MCF 10A (cell line): ENCODE data around the gene MATK. TPM values are rescaled to one million over a fixed set of nuclear protein-coding genes. Genes with fewer than 3 reads are reported as not detected.

Source experiments
- BruUV-seq: library from RNA; stranded (reverse); fragments of 400-500 nt; replicated peaks from 2 replicates; lab custom pipeline; 2021; lab: Mats Ljungman, UMichigan
- CTCF ChIA-PET: fragments of 300-600 bp; sonication (Branson Sonifier 250); formaldehyde crosslinking; extraction: SDS; loops from one replicate; lab custom pipeline; 2021; ENCODE audit warnings: antibody characterized with exemption, inconsistent platforms; lab: Yijun Ruan, JAX
- POLR2A ChIA-PET: fragments of 300-600, 350-650 bp; sonication (Branson Sonifier 250); formaldehyde crosslinking; extraction: SDS; loops from one replicate; lab custom pipeline; 2020; ENCODE audit warnings: antibody characterized with exemption, inconsistent platforms; lab: Yijun Ruan, JAX
- DNase-seq: peaks from one replicate; pipeline ENCODE4 v3.0.0-alpha.2; 2018; ENCODE audit not compliant: unreplicated experiment
- H3K27ac Mint-ChIP-seq: one replicate; pipeline ENCODE4 v1.8.0; 2022; ENCODE audit warnings: mild to moderate bottlenecking, low read depth, mixed read lengths; ENCODE audit not compliant: unreplicated experiment
- H3K27me3 Mint-ChIP-seq: one replicate; pipeline ENCODE4 v1.8.0; 2022; ENCODE audit warnings: mixed read lengths; ENCODE audit not compliant: insufficient read depth, unreplicated experiment
- H3K36me3 Mint-ChIP-seq: one replicate; pipeline ENCODE4 v1.8.0; 2022; ENCODE audit warnings: mild to moderate bottlenecking, moderate library complexity, mixed read lengths; ENCODE audit not compliant: insufficient read depth, unreplicated experiment
- H3K4me1 Mint-ChIP-seq: one replicate; pipeline ENCODE4 v1.8.0; 2022; ENCODE audit warnings: mixed read lengths; ENCODE audit not compliant: insufficient read depth, unreplicated experiment
- H3K4me3 Mint-ChIP-seq: one replicate; pipeline ENCODE4 v1.8.0; 2022; ENCODE audit warnings: mild to moderate bottlenecking, moderate library complexity, mixed read lengths; ENCODE audit not compliant: unreplicated experiment
- H3K9me3 Mint-ChIP-seq: one replicate; pipeline ENCODE4 v1.8.0; 2022; ENCODE audit warnings: mixed read lengths; ENCODE audit not compliant: unreplicated experiment
- intact Hi-C: fragments of 100-400 bp; cut with micrococcal nuclease; formaldehyde crosslinking; loops from 2 replicates; pipeline ENCODE4 v1.14.1; 2022
- total RNA-seq: library from RNA; stranded (reverse); gene quantifications from 2 replicates; pipeline ENCODE4 v1.2.3, GENCODE V29; 2022
- TF ChIP-seq, protein P1 (sequence below): fragments of 200-600 bp; IDR thresholded peaks from one replicate; pipeline ENCODE4 v1.8.0; 2022; ENCODE audit warnings: antibody characterized with exemption, mild to moderate bottlenecking; ENCODE audit not compliant: unreplicated experiment

Gene MATK
- total RNA-seq, 1 experiment from 2014 or later: not detected

- Mint-ChIP-seq H3K36me3 (no peaks in the 10 kb centered on the region), H3K9me3 (no peaks in the 10 kb centered on the region), H3K27me3 (peaks cover 11% of the 10 kb centered on the region), H3K4me1 (no peaks in the 10 kb centered on the region), H3K4me3 (no peak overlapping the region), H3K27ac (no peak overlapping the region)
- no TSS peak for BruUV-seq
- intact Hi-C loops: no loop called here
- DNase-seq: no peak
- TF ChIP-seq, protein P1, sequence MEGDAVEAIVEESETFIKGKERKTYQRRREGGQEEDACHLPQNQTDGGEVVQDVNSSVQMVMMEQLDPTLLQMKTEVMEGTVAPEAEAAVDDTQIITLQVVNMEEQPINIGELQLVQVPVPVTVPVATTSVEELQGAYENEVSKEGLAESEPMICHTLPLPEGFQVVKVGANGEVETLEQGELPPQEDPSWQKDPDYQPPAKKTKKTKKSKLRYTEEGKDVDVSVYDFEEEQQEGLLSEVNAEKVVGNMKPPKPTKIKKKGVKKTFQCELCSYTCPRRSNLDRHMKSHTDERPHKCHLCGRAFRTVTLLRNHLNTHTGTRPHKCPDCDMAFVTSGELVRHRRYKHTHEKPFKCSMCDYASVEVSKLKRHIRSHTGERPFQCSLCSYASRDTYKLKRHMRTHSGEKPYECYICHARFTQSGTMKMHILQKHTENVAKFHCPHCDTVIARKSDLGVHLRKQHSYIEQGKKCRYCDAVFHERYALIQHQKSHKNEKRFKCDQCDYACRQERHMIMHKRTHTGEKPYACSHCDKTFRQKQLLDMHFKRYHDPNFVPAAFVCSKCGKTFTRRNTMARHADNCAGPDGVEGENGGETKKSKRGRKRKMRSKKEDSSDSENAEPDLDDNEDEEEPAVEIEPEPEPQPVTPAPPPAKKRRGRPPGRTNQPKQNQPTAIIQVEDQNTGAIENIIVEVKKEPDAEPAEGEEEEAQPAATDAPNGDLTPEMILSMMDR: no peak
- ChIA-PET POLR2A (no interaction called here), CTCF (interaction anchor here (0.6 kb wide), 1 partner anchor 14 kb away, joined by 3 read pairs; no protein-coding TSS in a partner anchor)
Measured at GRCh38 chr19:3740431-3740830, 45.8 kb downstream of the MATK start.

DNA sequence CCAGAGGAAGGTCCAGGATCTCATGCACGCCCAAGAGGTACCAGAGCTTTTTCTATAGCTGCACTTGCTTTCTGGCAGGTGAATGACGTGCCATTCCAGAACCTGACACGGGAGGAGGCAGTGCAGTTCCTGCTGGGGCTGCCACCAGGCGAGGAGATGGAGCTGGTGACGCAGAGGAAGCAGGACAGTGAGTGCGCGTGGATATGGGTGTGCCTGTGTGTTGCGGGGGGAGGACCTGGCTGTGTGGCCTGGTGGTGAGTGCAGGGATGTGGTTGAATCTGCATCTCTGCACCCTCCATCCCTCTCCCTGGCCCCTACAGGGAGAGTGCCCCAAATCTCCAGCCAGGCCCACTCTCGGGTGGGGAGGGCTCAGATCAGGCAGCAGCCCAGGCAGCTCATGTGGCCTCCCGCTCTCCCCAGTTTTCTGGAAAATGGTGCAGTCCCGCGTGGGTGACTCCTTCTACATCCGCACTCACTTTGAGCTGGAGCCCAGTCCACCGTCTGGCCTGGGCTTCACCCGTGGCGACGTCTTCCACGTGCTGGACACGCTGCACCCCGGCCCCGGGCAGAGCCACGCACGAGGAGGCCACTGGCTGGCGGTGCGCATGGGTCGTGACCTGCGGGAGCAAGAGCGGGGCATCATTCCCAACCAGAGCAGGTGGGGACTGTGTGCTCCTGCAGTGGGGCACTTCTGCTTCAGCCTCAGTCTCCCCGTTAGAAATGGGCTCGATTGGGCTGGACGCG is 47.5 kb downstream of the MATK start:
- H3K27ac Mint-ChIP-seq: no peak overlapping the region
- TF ChIP-seq, protein P1: no peak
- H3K4me3 Mint-ChIP-seq: no peak overlapping the region
- CTCF ChIA-PET: interaction anchor here (0.6 to 1.5 kb wide), 3 partner anchors 48 to 127 kb away, joined by 3 to 6 read pairs (median 4); no protein-coding TSS in a partner anchor
- peaks cover 11% of the 10 kb centered on the region for H3K27me3 Mint-ChIP-seq
- no peaks in the 10 kb centered on the region for H3K4me1 Mint-ChIP-seq
- POLR2A ChIA-PET: interaction anchor here (0.8 kb wide), 1 partner anchor 24 kb away, joined by 3 read pairs; the partner anchor contains the start of gene MRPL54
- H3K36me3 Mint-ChIP-seq: no peaks in the 10 kb centered on the region
- no peak for DNase-seq
- no peaks in the 10 kb centered on the region for H3K9me3 Mint-ChIP-seq
- intact Hi-C loops: no loop called here
- no TSS peak for BruUV-seq

GRCh38 chr19:3737487-3738205 is 48.5 kb downstream of the MATK start:
- Mint-ChIP-seq H3K27ac (no peak overlapping the region), H3K27me3 (peaks cover 11% of the 10 kb centered on the region), H3K36me3 (no peaks in the 10 kb centered on the region), H3K4me1 (no peaks in the 10 kb centered on the region), H3K9me3 (no peaks in the 10 kb centered on the region), H3K4me3 (no peak overlapping the region)
- TF ChIP-seq, protein P1: no peak
- intact Hi-C loops: no loop called here
- no TSS peak for BruUV-seq
- POLR2A ChIA-PET: interaction anchor here (0.7 kb wide), 1 partner anchor 248 kb away, joined by 3 read pairs; the partner anchor contains the start of gene EEF2
- DNase-seq: no peak
- CTCF ChIA-PET: interaction anchor here (0.6 to 0.7 kb wide), 3 partner anchors 17 to 126 kb away, joined by 3 to 4 read pairs (median 3); no protein-coding TSS in a partner anchor

DNA sequence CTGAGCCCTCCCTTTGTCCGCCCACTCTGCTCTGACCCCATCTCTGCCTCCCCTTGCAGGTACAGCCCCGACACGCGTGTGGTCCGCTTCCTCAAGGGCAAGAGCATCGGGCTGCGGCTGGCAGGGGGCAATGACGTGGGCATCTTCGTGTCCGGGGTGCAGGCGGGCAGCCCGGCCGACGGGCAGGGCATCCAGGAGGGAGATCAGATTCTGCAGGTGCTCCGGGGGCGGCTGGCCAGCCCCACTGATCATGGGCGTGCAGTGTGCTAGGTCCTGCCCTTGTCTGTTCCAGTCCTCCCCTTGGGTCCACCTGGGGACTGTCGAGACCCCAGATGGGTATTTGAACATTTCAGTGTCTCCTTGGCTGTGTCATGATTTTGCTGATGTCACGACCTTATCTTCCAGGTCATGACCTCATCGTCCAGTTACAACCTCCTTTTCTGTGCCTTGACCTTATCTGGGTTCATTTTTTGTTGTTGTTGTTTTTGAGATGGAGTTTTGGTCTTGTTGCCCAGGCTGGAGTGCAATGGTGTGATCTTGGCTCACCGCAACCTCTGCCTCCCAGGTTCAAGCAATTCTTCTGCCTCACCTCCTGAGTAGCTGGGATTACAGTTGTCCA is 50.0 kb downstream of the MATK start:
- BruUV-seq: no TSS peak
- Mint-ChIP-seq H3K27me3 (peaks cover 11% of the 10 kb centered on the region), H3K36me3 (no peaks in the 10 kb centered on the region), H3K4me3 (no peak overlapping the region), H3K9me3 (no peaks in the 10 kb centered on the region), H3K4me1 (no peaks in the 10 kb centered on the region), H3K27ac (no peak overlapping the region)
- TF ChIP-seq, protein P1: no peak
- ChIA-PET POLR2A (no interaction called here), CTCF (no interaction called here)
- no peak for DNase-seq
- intact Hi-C loops: no loop called here
